Right lobe of liver (tissue), 6 donors: ENCODE results near the gene TIFAB. TPM values are rescaled to one million over a fixed set of nuclear protein-coding genes. Genes with fewer than 3 reads are reported as not detected.

Source experiments
- ATAC-seq, 4 donors: fragments of 200-7000 bp; cut with Tn5 transposase; one replicate each; pipeline ENCODE4 v1.9.1; 2020; ENCODE audit warnings: mild to moderate bottlenecking in 4 of 4, moderate library complexity in 4 of 4
- DNase-seq, 3 donors: peaks; one replicate each; pipeline ENCODE4 v3.0.0-alpha.2; 2020
- H3K27ac ChIP-seq, 3 donors: fragments of 200-600 bp; one replicate each; pipeline ENCODE4 v1.8.0; 2022
- H3K27me3 ChIP-seq, 2 donors: fragments of 200-600 bp; one replicate each; pipeline ENCODE4 v1.8.0; 2022
- H3K36me3 ChIP-seq, 4 donors: fragments of 200-600 bp; sonication (generic) in 1 of 4; one replicate each; pipeline versions ENCODE4 v1.5.1 to v1.8.0; 2017 to 2022; ENCODE audit warnings: control low read depth in 1 of 4
- H3K4me1 ChIP-seq, 4 donors: fragments of 200-600 bp; sonication (generic) in 1 of 4; one replicate each; pipeline versions ENCODE4 v1.5.1 to v1.8.0; 2017 to 2022; ENCODE audit warnings: control low read depth in 1 of 4
- H3K4me3 ChIP-seq, 3 donors: fragments of 200-600 bp; one replicate each; pipeline ENCODE4 v1.8.0; 2022
- H3K9me3 ChIP-seq, 4 donors: fragments of 200-600 bp; sonication (generic) in 1 of 4; one replicate each; pipeline versions ENCODE4 v1.5.1 to v1.8.0; 2017 to 2022; ENCODE audit warnings: control low read depth in 1 of 4
- CTCF ChIP-seq, 4 donors: fragments of 200-600 bp in 3 of 4; fragments of 450-650 bp in 1 of 4; IDR thresholded peaks; one replicate each; pipeline versions ENCODE4 v1.5.1 to v1.8.0; 2016 to 2022; ENCODE audit warnings: antibody characterized with exemption in 4 of 4, mild to moderate bottlenecking in 2 of 4
- POLR2A ChIP-seq: fragments of 450-650 bp; IDR thresholded peaks from one replicate; pipeline ENCODE4 v1.6.1; 2017; ENCODE audit warnings: antibody characterized with exemption, mild to moderate bottlenecking
- WGBS: methylation state at CpG from one replicate; pipeline ENCODE4 v1.1.6; 2018; ENCODE audit warnings: low coverage, low lambda C conversion rate; ENCODE audit not compliant: insufficient coverage; ENCODE audit errors: missing lambda C conversion rate; 5-methylcytosine and 5-hydroxymethylcytosine counted together
- intact Hi-C, 2 donors: fragments of 100-400 bp; cut with DNase I; formaldehyde crosslinking; loops; one replicate each; pipeline versions ENCODE4 v1.11.2 to v1.14.1; 2022
- total RNA-seq, 6 experiments: library from RNA; depleted of rRNA in 2 of 6; stranded (reverse); fragments of >200 nt in 2 of 6; fragmentation: NEBNext Ultra II Directional in 3 of 6; extraction: Animal tissue kit (Norgen Biotek cat#: 25700) in 3 of 6; gene quantifications; one replicate each; pipeline versions ENCODE4 v1.1.0 to v1.2.4, GENCODE V29; 2016 to 2023
- donor health status: DM: no; HTN: yes; CAD: no.
- donor health status: DM: no; HTN: no; CAD: no.
- donor health status: DM: no; HTN: no; CAD: no.
- donor health status: DM: no; HTN: yes; CAD: no.
- donor health status: DM: no; HTN: yes; CAD: no.

The TIFAB gene
- total RNA-seq, 6 experiments from 2014 or later: 0.05 to 0.09 TPM; not detected in 4

GRCh38 chr5:135482381-135482933, 30.3 kb upstream of the TIFAB start:
- WGBS: 20% methylated on average over 2 of the region's 9 CpGs

DNA sequence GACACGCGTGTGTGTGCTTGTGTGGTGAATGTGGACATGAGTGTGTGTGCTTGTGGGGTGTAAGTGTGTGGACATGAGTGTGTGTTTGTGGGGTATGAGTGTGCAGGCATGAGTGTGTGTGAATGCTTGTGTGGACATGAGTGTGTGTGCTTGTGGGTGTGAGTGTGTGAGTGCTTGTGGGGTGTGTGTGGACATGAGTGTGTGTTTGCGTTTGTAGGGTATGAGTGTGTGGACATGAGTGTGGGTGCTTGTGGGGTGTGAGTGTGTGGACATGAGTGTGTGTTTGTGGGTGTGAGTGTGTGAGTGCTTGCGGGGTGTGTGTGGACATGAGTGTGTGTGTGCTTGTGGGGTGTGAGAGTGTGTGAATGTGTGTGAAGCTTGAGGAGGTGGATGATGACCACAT, 29.8 kb upstream of the TIFAB start:
- Histone ChIP-seq H3K4me3 (no peak overlapping the region), H3K27ac (no peak overlapping the region), H3K4me1 (no peaks in the 10 kb centered on the region), H3K36me3 (no peaks in the 10 kb centered on the region), H3K27me3 (no peaks in the 10 kb centered on the region), H3K9me3 (no peaks in the 10 kb centered on the region)
- WGBS: 84% methylated on average over 4 of the region's 4 CpGs
- ATAC-seq (no peak), DNase-seq (no peak)
- intact Hi-C loops: no loop called here
- TF ChIP-seq POLR2A (no peak), CTCF (IDR thresholded peaks at IDR 0.05) (no peak)

More at GRCh38 chr5:135482381-135482933, 30.3 kb upstream of the TIFAB start:
- intact Hi-C loops: no loop called here
- H3K4me1 ChIP-seq: no peaks in the 10 kb centered on the region
- DNase-seq (peak; percentile 56 to 84 (median 68)), ATAC-seq (peak; percentile 48 to 92 (median 82))
- H3K9me3 ChIP-seq: no peaks in the 10 kb centered on the region
- H3K4me3 ChIP-seq: no peak overlapping the region
- H3K36me3 ChIP-seq: no peaks in the 10 kb centered on the region
- TF ChIP-seq POLR2A (no peak), CTCF (IDR thresholded peaks at IDR 0.05) (no peak)
- no peak overlapping the region for H3K27ac ChIP-seq
- H3K27me3 ChIP-seq: no peaks in the 10 kb centered on the region

GRCh38 chr5:135481387-135481786, 29.2 kb upstream of the TIFAB start:
- Histone ChIP-seq H3K4me3 (no peak overlapping the region), H3K27me3 (no peaks in the 10 kb centered on the region), H3K4me1 (no peaks in the 10 kb centered on the region), H3K36me3 (no peaks in the 10 kb centered on the region), H3K9me3 (no peaks in the 10 kb centered on the region), H3K27ac (no peak overlapping the region)
- intact Hi-C loops: no loop called here
- ATAC-seq (peak in 2 of 4 donors; percentile 15 to 24), DNase-seq (no peak)
- TF ChIP-seq POLR2A (no peak), CTCF (IDR thresholded peaks at IDR 0.05) (no peak)
- 46% methylated on average over 5 of the region's 5 CpGs for WGBS

GRCh38 chr5:135480511-135480910, 28.4 kb upstream of the TIFAB start:
- Histone ChIP-seq H3K4me1 (no peaks in the 10 kb centered on the region), H3K9me3 (no peaks in the 10 kb centered on the region), H3K36me3 (no peaks in the 10 kb centered on the region), H3K27ac (no peak overlapping the region), H3K27me3 (no peaks in the 10 kb centered on the region), H3K4me3 (no peak overlapping the region)
- no peak for ATAC-seq
- intact Hi-C loops: no loop called here
- no peak for DNase-seq
- TF ChIP-seq CTCF (IDR thresholded peaks at IDR 0.05): no peak
- TF ChIP-seq POLR2A: no peak
- WGBS: 83% methylated on average over 3 of the region's 5 CpGs

DNA sequence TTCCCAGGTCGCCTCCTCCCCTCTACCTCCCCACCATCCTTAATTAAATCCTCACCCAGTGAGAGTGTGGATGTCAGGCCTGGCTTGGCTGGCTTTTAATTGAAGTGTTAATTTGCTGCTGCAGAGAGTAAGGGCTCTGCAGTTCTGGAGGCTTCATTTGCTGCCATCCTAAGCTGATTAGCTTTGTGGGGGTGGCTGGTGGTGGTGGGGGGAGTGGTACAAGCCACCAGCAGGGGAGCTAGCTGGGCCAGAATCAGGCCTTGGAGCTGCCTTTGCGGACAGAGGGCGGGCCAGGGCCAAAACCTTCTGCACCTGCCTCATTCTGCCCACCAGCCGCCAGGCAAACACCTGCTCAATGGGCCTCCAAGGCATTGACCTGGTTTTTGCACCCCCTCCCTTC, 26.8 kb upstream of the TIFAB start:
- Histone ChIP-seq H3K9me3 (no peaks in the 10 kb centered on the region), H3K27me3 (no peaks in the 10 kb centered on the region), H3K4me3 (no peak overlapping the region), H3K36me3 (no peaks in the 10 kb centered on the region), H3K4me1 (no peaks in the 10 kb centered on the region), H3K27ac (no peak overlapping the region)
- 60% methylated on average over 1 of the region's 4 CpGs for WGBS
- ATAC-seq (no peak), DNase-seq (no peak)
- intact Hi-C loops: no loop called here
- TF ChIP-seq CTCF (IDR thresholded peaks at IDR 0.05): no peak
- TF ChIP-seq POLR2A: no peak
